Measurements from ENCODE around the gene PHYKPL. TPM values are rescaled to one million over a fixed set of nuclear protein-coding genes. Genes with fewer than 3 reads are reported as not detected.

The PHYKPL gene
- total and polyA plus RNA-seq, 2 of the 8 experiments (the other 6 are each of a cell fraction or from before 2014, with no cell fraction given), result 25.1 to 32.1 TPM

DNA sequence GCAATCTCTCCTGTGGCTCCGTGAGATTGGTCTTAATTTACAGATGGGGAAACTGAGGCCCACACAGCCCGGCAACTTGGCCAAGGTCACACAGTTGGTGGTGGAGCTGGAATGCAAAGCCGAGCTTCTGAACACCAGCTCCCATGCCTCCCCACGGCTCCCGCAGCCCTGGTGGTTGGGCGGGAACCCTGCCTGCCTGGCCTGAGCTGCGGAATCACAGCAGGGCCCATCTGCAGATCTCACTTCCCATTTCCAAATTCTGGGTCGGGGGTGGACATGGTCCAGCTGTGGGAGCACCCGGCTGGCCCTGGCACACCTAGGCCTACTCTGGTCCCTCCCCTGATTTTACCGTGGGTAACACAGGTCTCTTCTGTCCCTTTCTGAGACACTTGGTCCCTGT lies 35.3 kb upstream of the PHYKPL start:
- ChIA-PET CTCF (ENCODE audit: partially characterized antibody) (interaction anchor here (1.2 to 3.6 kb wide), 3 partner anchors 16 to 322 kb away, joined by 4 to 14 read pairs (median 4); partner anchors contain the start of gene COL23A1), POLR2A (ENCODE audit: partially characterized antibody) (interaction anchor here (1.6 kb wide), 1 partner anchor 37 kb away, joined by 3 read pairs; no protein-coding TSS in a partner anchor)
- Histone ChIP-seq H3K4ac (replicated peaks; ENCODE audit: insufficient read length, low read depth, low read length) (no peak overlapping the region), H3K9me3 (ENCODE audit: insufficient read depth in 2 of 2, low read depth in 1 of 2, low read length in 1 of 2) (no peaks in the 10 kb centered on the region), H3K79me2 (ENCODE audit: control insufficient read depth in 1 of 2, insufficient read depth in 2 of 2, low read length in 2 of 2) (no peaks in the 10 kb centered on the region), H4K5ac (ENCODE audit: insufficient read length, low read depth, low read length) (no peak overlapping the region), H3K14ac (ENCODE audit: insufficient read length) (no peak overlapping the region), H4K8ac (ENCODE audit: extremely low read depth, insufficient read depth, low read length) (no peak overlapping the region; the same call in 1 of the 2 replicates), H3K4me3 (ENCODE audit: extremely low read depth in 1 of 4, insufficient read depth in 2 of 4, low read depth in 3 of 4, low read length in 4 of 4) (no peak overlapping the region), H4K20me1 (replicated peaks in 1 of 2; ENCODE audit: control insufficient read depth in 1 of 2, insufficient read depth in 2 of 2, low read length in 2 of 2) (peaks cover 0 to 2% of the 10 kb centered on the region in 2 experiments), H3K27ac (ENCODE audit: low read depth, low read length) (no peak overlapping the region), H2BK120ac (replicated peaks; ENCODE audit: low read depth, low read length) (no peak overlapping the region), H3K23me2 (ENCODE audit: low read depth, low read length) (peaks cover 6% of the 10 kb centered on the region; the same call in 1 of the 2 replicates), H2BK15ac (ENCODE audit: low read length) (no peak overlapping the region), H3K9ac (replicated peaks in 1 of 4; ENCODE audit: extremely low read depth in 1 of 4, low read depth in 3 of 4, low read length in 3 of 4) (no peak overlapping the region), H2BK12ac (ENCODE audit: low read depth, low read length) (no peak overlapping the region), H3K23ac (ENCODE audit: insufficient read length) (no peak overlapping the region), H3K4me2 (ENCODE audit: insufficient read depth in 1 of 2, low read depth in 2 of 2, low read length in 2 of 2) (no peak overlapping the region), H2BK5ac (ENCODE audit: low read depth, low read length) (no peak overlapping the region), H3K56ac (replicated peaks; ENCODE audit: insufficient read length, low read depth, low read length) (no peak overlapping the region), H4K91ac (replicated peaks; ENCODE audit: insufficient read length, low read length) (no peak overlapping the region), H3K18ac (ENCODE audit: extremely low read depth, low read length) (no peak overlapping the region), H3K27me3 (replicated peaks in 1 of 4; ENCODE audit: control insufficient read depth in 3 of 4, extremely low read depth in 1 of 4, insufficient read depth in 3 of 4, low read length in 3 of 4) (0 out of 7 replicates have a peak, but pooled peaks cover 0 to 2% (median 0%) of the 10 kb centered on the region in 4 experiments), H3K4me1 (replicated peaks in 1 of 4; ENCODE audit: control insufficient read depth in 3 of 4, insufficient read depth in 4 of 4, low read length in 3 of 4) (no peaks in the 10 kb centered on the region; a peak in 1 of 7 replicates), H2AFZ (ENCODE audit: low read length) (no peak overlapping the region), H3K36me3 (ENCODE audit: control insufficient read depth in 2 of 4, insufficient read depth in 4 of 4, low read length in 3 of 4) (no peaks in the 10 kb centered on the region), H2AK5ac (ENCODE audit: low read depth, low read length) (no peak overlapping the region), H2BK20ac (ENCODE audit: low read length) (no peak overlapping the region), H3K79me1 (ENCODE audit: low read depth, low read length) (no peaks in the 10 kb centered on the region)
- 87% methylated on average over 7 of the region's 10 CpGs; no CpG with 5 or more reads in 1 of the 2 experiments for WGBS, 2 experiments (ENCODE audit: extremely low coverage in 1 of 2, insufficient coverage in 1 of 2, insufficient read length in 1 of 2, insufficient replicate concordance in 2 of 2, low coverage in 1 of 2, low lambda C conversion rate in 2 of 2, missing lambda C conversion rate in 1 of 2)
- FAIRE-seq (no peak), DNase-seq (ENCODE audit: low read depth in 1 of 2, low spot score in 2 of 2) (no peak)
- TF ChIP-seq SUZ12 (IDR thresholded peaks at IDR 0.05; ENCODE audit: low read length), result no peak
- no peak for TF ChIP-seq RNF2 (IDR thresholded peaks at IDR 0.05; ENCODE audit: borderline replicate concordance, low read depth, low read length, missing control alignments, poor library complexity, severe bottlenecking)
- TF ChIP-seq CEBPB (IDR thresholded peaks at IDR 0.05; ENCODE audit: low read depth, low read length), result no peak
- TF ChIP-seq POLR2A (IDR thresholded peaks at IDR 0.05; ENCODE audit: control extremely low read depth in 1 of 2, low read depth in 2 of 2, low read length in 2 of 2), result no peak
- TF ChIP-seq CHD1 (IDR thresholded peaks at IDR 0.05; ENCODE audit: low read depth, low read length), result no peak
- TF ChIP-seq CTCF (IDR thresholded peaks at IDR 0.05; ENCODE audit: control extremely low read depth in 1 of 3, insufficient read depth in 1 of 3, low read depth in 1 of 3, low read length in 3 of 3), result no peak
- no peak for TF ChIP-seq MAX (IDR thresholded peaks at IDR 0.05)
- no peak for TF ChIP-seq HDAC6 (IDR thresholded peaks at IDR 0.05; ENCODE audit: low read depth, low read length)
- no peak for TF ChIP-seq ASH2L (IDR thresholded peaks at IDR 0.05; ENCODE audit: low read length)
